Myocyte (in vitro differentiated cells): ENCODE measurements around the gene MC5R. TPM values are rescaled to one million over a fixed set of nuclear protein-coding genes. Genes with fewer than 3 reads are reported as not detected.
"Not testable (repeated sequence)": the region's sequence is repeated elsewhere in the genome, so short reads cannot be mapped to it uniquely, and the experiment has no call there.

ENCODE experiments used
- DNase-seq: peaks from one replicate; pipeline ENCODE4 v3.0.0-alpha.2; 2012; ENCODE audit warnings: low read depth
- total RNA-seq: library from RNA; depleted of rRNA; stranded (reverse); fragments of >200 nt; gene quantifications from 2 replicates; pipeline ENCODE4 v1.2.3, GENCODE V29; 2014

Gene MC5R
- total RNA-seq, 1 donor from 2014 or later: not detected

DNA sequence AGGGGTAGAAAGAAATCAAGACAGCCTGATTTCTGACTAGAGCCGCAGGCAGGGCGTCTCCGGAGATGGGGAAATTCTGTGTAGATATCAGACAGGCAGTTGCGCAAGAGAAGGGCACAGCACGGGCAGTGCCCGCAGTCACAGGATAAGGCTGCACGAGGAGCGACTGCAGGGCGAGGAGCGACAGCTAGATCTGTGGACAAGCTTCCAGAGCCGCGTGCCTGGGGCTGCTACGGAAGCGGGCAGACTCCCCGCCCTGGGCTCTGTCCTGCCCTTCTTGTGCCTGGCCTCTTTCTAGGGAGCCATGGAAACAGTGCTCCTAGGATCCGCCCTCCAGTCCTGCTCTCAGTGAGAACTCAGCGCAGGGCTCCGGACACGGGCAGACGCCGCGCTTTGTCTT lies 12.6 kb downstream of the MC5R start:
- no peak for DNase-seq

DNA sequence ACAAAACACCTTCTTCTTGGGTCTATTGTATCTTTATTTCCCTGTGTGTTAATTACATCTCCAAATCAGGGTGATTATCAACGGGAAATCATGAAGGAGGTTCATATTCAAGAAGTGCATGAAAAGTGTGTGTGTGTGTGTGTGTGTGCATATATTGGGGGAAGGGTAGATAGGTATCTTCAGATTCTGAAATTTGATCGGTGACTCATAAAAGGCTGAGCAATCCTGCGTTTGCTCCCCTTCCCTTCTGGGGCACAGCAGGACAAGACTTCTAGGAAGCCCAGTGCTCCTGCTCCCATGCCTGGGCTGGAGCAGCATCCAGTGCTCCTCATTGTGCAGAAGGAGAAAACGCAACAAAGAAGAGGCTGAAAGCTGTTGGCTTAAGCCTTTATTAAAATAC lies 25.8 kb downstream of the MC5R start:
- DNase-seq: no peak

DNA sequence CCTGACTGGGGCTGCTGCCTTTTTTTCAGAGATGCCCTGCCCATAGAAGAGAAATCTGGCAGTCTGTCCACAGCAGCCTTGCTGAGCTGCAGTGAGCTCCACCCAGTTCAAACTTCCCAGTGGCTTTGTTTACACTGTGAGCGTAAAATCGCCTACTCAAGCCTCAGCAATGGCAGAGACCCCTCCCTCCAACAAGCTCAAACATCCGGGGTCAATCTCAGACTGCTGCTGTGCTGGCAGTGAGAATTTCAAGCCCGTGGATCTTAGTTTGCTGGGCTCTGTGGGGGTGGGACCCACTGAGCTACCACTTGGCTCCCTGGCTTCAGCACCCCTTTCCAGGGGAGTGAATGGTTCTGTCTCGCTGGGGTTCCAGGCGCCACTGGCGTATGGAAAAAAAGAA lies 38.9 kb downstream of the MC5R start:
- DNase-seq: not testable (repeated sequence)

DNA sequence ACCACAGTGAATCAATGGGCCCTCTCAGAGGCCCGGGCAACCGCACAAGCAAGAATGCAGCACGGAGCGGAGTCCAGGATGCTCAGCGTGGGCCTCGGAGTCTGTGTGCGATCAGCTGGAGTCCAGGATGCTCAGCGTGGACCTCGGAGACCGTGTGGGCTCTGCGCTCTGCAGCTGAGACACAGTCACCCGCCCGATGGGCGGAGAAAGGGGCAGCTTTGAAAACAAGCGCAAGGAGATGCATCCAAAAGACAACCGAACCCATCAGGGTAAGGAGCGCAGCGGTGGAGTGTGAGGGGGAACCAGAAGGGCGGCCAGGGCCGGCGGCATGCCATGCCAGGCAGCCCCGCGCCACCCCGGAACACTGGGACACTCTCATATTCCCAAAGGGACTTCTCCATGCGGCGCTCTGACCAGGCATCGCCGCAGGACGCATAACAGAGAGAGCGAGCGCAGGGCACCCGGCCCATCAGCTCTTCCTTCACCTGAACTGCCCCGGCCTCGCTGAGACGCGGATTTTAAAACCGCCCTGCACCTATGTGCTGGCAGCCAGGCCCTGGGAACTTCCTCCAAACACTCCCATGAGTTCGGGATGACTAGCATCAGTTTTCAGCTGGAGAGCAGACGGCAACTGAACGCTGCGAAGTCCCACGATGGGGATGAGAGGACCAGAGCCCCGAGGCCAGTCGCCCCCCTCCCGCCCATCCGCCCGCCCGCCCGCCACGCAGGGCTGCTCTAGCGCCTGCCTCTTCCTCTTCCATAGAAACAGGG lies 44.7 kb downstream of the MC5R start:
- no peak for DNase-seq

DNA sequence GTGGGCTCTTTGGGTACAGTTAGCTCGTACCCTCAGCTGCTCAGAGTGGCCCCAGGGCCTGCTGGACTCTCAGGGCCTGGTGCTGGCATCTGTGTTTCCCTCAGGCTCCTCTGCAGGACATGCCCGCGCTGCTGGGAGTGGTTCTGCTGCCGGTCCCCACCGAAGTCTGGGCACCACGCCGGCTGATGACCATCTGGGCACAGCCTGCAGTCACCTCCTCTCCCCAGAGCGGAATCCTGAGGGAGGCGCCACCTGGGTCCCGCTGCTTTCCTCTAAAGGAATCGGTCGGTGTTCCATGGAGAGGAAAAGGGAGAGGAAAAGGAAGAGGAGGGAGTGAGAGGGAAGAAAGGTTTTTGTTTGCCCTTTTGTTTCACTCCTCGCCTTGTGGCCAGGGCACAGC lies 47.8 kb downstream of the MC5R start:
- peak; percentile 11 for DNase-seq

DNA sequence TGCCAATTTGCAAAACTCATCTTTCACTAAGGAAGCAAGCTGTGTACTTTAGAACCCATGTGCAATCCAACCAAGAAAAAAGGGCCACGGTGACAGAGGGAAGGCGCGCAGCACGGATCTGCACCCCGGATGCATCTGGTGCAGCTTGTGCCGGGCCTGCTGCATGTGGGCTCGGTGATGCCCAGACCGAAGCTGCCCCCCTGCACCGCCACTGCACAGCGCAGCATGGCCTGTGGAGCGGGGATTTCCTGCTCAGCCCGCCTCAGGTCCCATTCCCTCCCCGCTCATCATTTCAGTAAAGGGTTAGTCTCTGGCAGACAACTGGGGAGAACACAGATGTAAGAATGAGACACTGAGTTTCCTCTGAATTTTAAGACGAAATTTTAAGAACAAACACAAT lies 48.4 kb downstream of the MC5R start:
- DNase-seq: no peak

DNA sequence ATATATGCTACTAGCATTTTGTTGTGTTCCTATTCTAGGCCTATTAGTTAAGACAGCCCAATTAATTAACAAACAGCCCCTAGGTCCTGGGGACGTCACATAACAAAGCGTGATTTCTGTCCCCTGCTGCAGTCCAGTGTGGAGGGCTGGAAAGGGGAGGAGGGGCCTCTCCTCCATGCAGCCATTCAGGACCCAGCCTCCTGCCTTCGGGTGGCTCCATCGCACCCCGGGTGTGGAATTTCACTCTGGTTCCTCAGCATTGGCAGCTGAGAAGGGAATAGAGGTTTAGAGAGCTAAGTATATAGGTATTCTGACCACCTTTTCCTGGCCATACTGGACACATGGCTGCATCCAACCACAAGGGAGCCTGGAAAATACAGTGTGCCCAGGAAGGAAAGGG lies 49.0 kb downstream of the MC5R start:
- DNase-seq: no peak

DNA sequence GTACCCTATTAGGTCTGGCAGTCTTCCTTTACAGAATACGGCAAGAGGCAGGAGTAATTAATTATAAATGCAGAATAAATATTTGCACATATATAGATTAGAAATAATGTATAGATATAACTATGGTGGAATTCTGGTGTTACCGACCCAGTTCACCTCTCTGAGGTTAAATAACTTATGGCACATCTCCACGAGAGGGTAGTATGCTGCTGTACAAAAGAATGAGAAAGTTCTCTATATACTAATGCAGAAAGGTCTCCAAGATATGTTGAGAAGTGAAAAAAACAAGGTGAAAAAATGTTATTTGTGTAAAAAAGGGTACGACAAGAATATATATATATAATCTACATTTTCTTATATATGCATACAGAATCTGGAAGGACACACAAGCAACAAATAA lies 50.6 kb downstream of the MC5R start:
- no peak for DNase-seq

Other genes with a start within 250 kb of the MC5R start
- 20.8 and 31.7 TPM in 2 replicates for gene FAM210A, start 97.6 kb upstream of the MC5R start, total RNA-seq
- gene RNMT, start 97.5 kb upstream of the MC5R start, total RNA-seq: 30.8 and 32.7 TPM in 2 replicates
- not detected in 2 replicates for gene MC2R, start 91.4 kb downstream of the MC5R start, total RNA-seq